HepG2 (cell line): Measurements from ENCODE around the gene TMEM250. TPM values are rescaled to one million over a fixed set of nuclear protein-coding genes. Genes with fewer than 3 reads are reported as not detected.

Experiments used
- EED ChIP-seq: sonication (generic); formaldehyde crosslinking; IDR thresholded peaks from 2 replicates; pipeline ENCODE4 v1.5.0; 2020; ENCODE audit warnings: mild to moderate bottlenecking, missing genetic modification reagents
- HDAC1 ChIP-seq: sonication (generic); formaldehyde crosslinking; IDR thresholded peaks from 2 replicates; pipeline ENCODE4 v1.5.1; 2020; ENCODE audit warnings: mild to moderate bottlenecking, missing genetic modification reagents
- HDAC2 ChIP-seq: sonication (generic); formaldehyde crosslinking; IDR thresholded peaks from 2 replicates; pipeline ENCODE4 v1.4.0; 2020; ENCODE audit warnings: missing genetic modification reagents
- HNF4G ChIP-seq, 2 experiments: sonication (generic) in 1 of 2; formaldehyde crosslinking in 1 of 2; IDR thresholded peaks; 2 replicates each; pipeline versions ENCODE4 v1.4.0 to v1.6.1; 2011 to 2020; ENCODE audit warnings: borderline replicate concordance in 2 of 2, low read depth in 2 of 2, mild to moderate bottlenecking in 2 of 2, low read length in 1 of 2, missing genetic modification reagents in 1 of 2, moderate library complexity in 1 of 2
- NFYB ChIP-seq: sonication (generic); formaldehyde crosslinking; IDR thresholded peaks from 2 replicates; pipeline ENCODE4 v1.4.0; 2020; ENCODE audit warnings: missing genetic modification reagents
- RORA ChIP-seq: sonication (generic); formaldehyde crosslinking; IDR thresholded peaks from 2 replicates; pipeline ENCODE4 v1.5.0; 2020; ENCODE audit warnings: mild to moderate bottlenecking, missing genetic modification reagents, moderate library complexity
- SP5 ChIP-seq: IDR thresholded peaks from 2 replicates; pipeline ENCODE4 v1.6.1; 2016; ENCODE audit warnings: low read depth, borderline replicate concordance
- ZKSCAN5 ChIP-seq: sonication (generic); formaldehyde crosslinking; IDR thresholded peaks from 2 replicates; pipeline ENCODE4 v1.5.1; 2020; ENCODE audit warnings: mild to moderate bottlenecking, missing genetic modification reagents
- ZNF253 ChIP-seq: sonication (generic); formaldehyde crosslinking; IDR thresholded peaks from 2 replicates; pipeline ENCODE4 v1.8.0; 2022; ENCODE audit warnings: mild to moderate bottlenecking, missing genetic modification reagents, borderline replicate concordance
- ZNF451 ChIP-seq: sonication (generic); formaldehyde crosslinking; IDR thresholded peaks from 2 replicates; pipeline ENCODE4 v1.5.0; 2020; ENCODE audit warnings: mild to moderate bottlenecking, missing genetic modification reagents
- ZNF563 ChIP-seq: sonication (generic); formaldehyde crosslinking; IDR thresholded peaks from 2 replicates; pipeline ENCODE4 v1.8.0; 2022; ENCODE audit warnings: mild to moderate bottlenecking, moderate library complexity, missing genetic modification reagents
- ZNF776 ChIP-seq: sonication (generic); formaldehyde crosslinking; IDR thresholded peaks from 2 replicates; pipeline ENCODE4 v1.4.0; 2020; ENCODE audit warnings: mild to moderate bottlenecking, missing genetic modification reagents
- ZNF883 ChIP-seq: sonication (generic); formaldehyde crosslinking; IDR thresholded peaks from 2 replicates; pipeline ENCODE4 v1.5.1; 2020; ENCODE audit warnings: mild to moderate bottlenecking, missing genetic modification reagents; ENCODE audit errors: not compliant biosample characterization
- polyA plus RNA-seq, 8 experiments: library from polyadenylated mRNA; depleted of rRNA in 3 of 8; stranded (reverse) in 7 of 8; unstranded in 1 of 8; fragments of >200 nt; fragmentation: Illumina TruSeq in 4 of 8; extraction: Trizol in 4 of 8; gene quantifications; 2 replicates each; pipeline versions ENCODE4 v1.2.1 to v1.2.3, GENCODE V29; 2011 to 2016; ENCODE audit warnings: low read depth in 4 of 8, missing spikeins in 1 of 8, mixed read lengths in 1 of 8; ENCODE audit not compliant: insufficient read depth in 1 of 8
- total RNA-seq, 5 experiments: library from RNA; depleted of rRNA; stranded (reverse); fragments of >200 nt; fragmentation: Illumina TruSeq; extraction: Trizol; gene quantifications; 2 replicates each; pipeline ENCODE4 v1.2.3, GENCODE V29; 2016; ENCODE audit warnings: low read depth in 1 of 5
- TF ChIP-seq, protein P1 (sequence below): sonication (generic); formaldehyde crosslinking; IDR thresholded peaks from 2 replicates; pipeline ENCODE4 v1.8.0; 2022; ENCODE audit warnings: mild to moderate bottlenecking, missing genetic modification reagents, borderline replicate concordance
- TF ChIP-seq, protein P2 (sequence below): sonication (generic); formaldehyde crosslinking; IDR thresholded peaks from 2 replicates; pipeline ENCODE4 v1.9.0; 2022; ENCODE audit warnings: missing genetic modification reagents, mild to moderate bottlenecking, borderline replicate concordance
- TF ChIP-seq, protein P3 (sequence below): sonication (generic); formaldehyde crosslinking; IDR thresholded peaks from 2 replicates; pipeline ENCODE4 v1.5.0; 2020; ENCODE audit warnings: mild to moderate bottlenecking, missing genetic modification reagents, borderline replicate concordance

Gene TMEM250
- total and polyA plus RNA-seq, 2 of the 13 experiments (the other 11 are each of a cell fraction or from before 2014, with no cell fraction given), result 5.5 to 13.9 TPM

- TF ChIP-seq EED (CRISPR knock-in tag) (no peak), ZNF883 (CRISPR knock-in tag) (peak; percentile 1), HDAC1 (peak; percentile 29; the same call in 1 of the 2 replicates), ZNF776 (CRISPR knock-in tag) (no peak), SP5 (CRISPR knock-in tag) (0 out of 2 replicates have a peak, but pooled peaks have one; percentile 31), NFYB (CRISPR knock-in tag) (no peak), ZNF253 (CRISPR knock-in tag) (no peak), ZKSCAN5 (CRISPR knock-in tag) (no peak), HDAC2 (0 out of 2 replicates have a peak, but pooled peaks have one; percentile 21), RORA (CRISPR knock-in tag) (no peak), ZNF451 (CRISPR knock-in tag) (0 out of 2 replicates have a peak, but pooled peaks have one; percentile 41), HNF4G (IDR thresholded peaks at IDR 0.05; ENCODE audit: borderline replicate concordance, low read depth, low read length) (no peak; the same call in 1 of the 2 replicates), HNF4G (CRISPR knock-in tag; IDR thresholded peaks at IDR 0.05; ENCODE audit: borderline replicate concordance, low read depth) (peak; percentile 45; the same call in 1 of the 2 replicates), ZNF563 (CRISPR knock-in tag) (no peak; the same call in 1 of the 2 replicates)
- TF ChIP-seq, protein P1, sequence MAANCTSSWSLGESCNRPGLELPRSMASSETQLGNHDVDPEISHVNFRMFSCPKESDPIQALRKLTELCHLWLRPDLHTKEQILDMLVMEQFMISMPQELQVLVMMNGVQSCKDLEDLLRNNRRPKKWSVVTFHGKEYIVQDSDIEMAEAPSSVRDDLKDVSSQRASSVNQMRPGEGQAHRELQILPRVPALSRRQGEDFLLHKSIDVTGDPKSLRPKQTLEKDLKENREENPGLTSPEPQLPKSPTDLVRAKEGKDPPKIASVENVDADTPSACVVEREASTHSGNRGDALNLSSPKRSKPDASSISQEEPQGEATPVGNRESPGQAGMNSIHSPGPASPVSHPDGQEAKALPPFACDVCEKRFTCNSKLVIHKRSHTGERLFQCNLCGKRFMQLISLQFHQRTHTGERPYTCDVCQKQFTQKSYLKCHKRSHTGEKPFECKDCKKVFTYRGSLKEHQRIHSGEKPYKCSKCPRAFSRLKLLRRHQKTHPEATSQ, result no peak
- TF ChIP-seq, protein P2, sequence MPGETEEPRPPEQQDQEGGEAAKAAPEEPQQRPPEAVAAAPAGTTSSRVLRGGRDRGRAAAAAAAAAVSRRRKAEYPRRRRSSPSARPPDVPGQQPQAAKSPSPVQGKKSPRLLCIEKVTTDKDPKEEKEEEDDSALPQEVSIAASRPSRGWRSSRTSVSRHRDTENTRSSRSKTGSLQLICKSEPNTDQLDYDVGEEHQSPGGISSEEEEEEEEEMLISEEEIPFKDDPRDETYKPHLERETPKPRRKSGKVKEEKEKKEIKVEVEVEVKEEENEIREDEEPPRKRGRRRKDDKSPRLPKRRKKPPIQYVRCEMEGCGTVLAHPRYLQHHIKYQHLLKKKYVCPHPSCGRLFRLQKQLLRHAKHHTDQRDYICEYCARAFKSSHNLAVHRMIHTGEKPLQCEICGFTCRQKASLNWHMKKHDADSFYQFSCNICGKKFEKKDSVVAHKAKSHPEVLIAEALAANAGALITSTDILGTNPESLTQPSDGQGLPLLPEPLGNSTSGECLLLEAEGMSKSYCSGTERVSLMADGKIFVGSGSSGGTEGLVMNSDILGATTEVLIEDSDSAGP, result peak; percentile 56; the same call in 1 of the 2 replicates
- TF ChIP-seq, protein P3, sequence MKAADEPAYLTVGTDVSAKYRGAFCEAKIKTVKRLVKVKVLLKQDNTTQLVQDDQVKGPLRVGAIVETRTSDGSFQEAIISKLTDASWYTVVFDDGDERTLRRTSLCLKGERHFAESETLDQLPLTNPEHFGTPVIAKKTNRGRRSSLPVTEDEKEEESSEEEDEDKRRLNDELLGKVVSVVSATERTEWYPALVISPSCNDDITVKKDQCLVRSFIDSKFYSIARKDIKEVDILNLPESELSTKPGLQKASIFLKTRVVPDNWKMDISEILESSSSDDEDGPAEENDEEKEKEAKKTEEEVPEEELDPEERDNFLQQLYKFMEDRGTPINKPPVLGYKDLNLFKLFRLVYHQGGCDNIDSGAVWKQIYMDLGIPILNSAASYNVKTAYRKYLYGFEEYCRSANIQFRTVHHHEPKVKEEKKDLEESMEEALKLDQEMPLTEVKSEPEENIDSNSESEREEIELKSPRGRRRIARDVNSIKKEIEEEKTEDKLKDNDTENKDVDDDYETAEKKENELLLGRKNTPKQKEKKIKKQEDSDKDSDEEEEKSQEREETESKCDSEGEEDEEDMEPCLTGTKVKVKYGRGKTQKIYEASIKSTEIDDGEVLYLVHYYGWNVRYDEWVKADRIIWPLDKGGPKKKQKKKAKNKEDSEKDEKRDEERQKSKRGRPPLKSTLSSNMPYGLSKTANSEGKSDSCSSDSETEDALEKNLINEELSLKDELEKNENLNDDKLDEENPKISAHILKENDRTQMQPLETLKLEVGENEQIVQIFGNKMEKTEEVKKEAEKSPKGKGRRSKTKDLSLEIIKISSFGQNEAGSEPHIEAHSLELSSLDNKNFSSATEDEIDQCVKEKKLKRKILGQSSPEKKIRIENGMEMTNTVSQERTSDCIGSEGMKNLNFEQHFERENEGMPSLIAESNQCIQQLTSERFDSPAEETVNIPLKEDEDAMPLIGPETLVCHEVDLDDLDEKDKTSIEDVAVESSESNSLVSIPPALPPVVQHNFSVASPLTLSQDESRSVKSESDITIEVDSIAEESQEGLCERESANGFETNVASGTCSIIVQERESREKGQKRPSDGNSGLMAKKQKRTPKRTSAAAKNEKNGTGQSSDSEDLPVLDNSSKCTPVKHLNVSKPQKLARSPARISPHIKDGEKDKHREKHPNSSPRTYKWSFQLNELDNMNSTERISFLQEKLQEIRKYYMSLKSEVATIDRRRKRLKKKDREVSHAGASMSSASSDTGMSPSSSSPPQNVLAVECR, result 0 out of 2 replicates have a peak, but pooled peaks have one; percentile 16
Observed at GRCh38 chr9:136100700-136101614, 17.7 kb downstream of the TMEM250 start (continued).
